Upper lobe of left lung (tissue), 4 donors: ENCODE measurements around the gene MYMK.

ENCODE experiments used
- EP300 ChIP-seq, 4 donors: sonication (generic); formaldehyde crosslinking; IDR thresholded peaks; one replicate each; pipeline ENCODE4 v1.5.1; 2017; ENCODE audit warnings: antibody characterized with exemption in 4 of 4, control low read depth in 2 of 4
- POLR2A ChIP-seq, 4 donors: fragments of 450-650 bp; IDR thresholded peaks; one replicate each; pipeline ENCODE4 v1.5.1; 2016 to 2017; ENCODE audit warnings: antibody characterized with exemption in 4 of 4, mild to moderate bottlenecking in 2 of 4
- POLR2AphosphoS5 ChIP-seq, 2 donors: sonication (generic); formaldehyde crosslinking; IDR thresholded peaks; one replicate each; pipeline ENCODE4 v1.5.1; 2017; ENCODE audit warnings: antibody characterized with exemption in 2 of 2
- TF ChIP-seq, protein P1 (sequence below), 6 experiments: fragments of 450-650 bp in 4 of 6; fragments of 200-600 bp in 2 of 6; sonication (generic) in 2 of 6; IDR thresholded peaks; one replicate each; pipeline ENCODE4 v1.5.1; 2016 to 2019; ENCODE audit warnings: antibody characterized with exemption in 6 of 6

DNA sequence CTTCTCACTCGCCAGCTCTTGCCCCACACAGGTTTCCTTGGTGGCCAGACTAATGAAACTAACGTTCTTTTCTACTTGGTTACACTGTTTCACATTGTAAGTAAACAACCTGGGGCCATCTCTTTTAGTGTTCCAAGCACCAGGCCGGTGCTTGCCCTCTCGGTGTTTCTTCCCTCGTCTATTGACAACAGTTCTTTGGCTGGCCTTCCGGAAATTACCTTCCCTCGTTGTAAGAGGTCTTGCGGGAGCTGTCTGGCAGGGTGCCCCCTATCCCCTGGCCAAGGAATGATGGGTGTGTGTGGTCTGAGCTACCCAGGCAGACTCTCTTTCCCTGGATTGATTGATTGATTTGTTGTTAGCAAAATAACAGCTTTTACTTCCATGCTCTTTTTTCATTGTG lies 918 bp upstream of the MYMK start:
- TF ChIP-seq, protein P1, sequence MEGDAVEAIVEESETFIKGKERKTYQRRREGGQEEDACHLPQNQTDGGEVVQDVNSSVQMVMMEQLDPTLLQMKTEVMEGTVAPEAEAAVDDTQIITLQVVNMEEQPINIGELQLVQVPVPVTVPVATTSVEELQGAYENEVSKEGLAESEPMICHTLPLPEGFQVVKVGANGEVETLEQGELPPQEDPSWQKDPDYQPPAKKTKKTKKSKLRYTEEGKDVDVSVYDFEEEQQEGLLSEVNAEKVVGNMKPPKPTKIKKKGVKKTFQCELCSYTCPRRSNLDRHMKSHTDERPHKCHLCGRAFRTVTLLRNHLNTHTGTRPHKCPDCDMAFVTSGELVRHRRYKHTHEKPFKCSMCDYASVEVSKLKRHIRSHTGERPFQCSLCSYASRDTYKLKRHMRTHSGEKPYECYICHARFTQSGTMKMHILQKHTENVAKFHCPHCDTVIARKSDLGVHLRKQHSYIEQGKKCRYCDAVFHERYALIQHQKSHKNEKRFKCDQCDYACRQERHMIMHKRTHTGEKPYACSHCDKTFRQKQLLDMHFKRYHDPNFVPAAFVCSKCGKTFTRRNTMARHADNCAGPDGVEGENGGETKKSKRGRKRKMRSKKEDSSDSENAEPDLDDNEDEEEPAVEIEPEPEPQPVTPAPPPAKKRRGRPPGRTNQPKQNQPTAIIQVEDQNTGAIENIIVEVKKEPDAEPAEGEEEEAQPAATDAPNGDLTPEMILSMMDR (IDR thresholded peaks at IDR 0.05), result no peak
- TF ChIP-seq EP300 (IDR thresholded peaks at IDR 0.05) (no peak), POLR2A (IDR thresholded peaks at IDR 0.05) (no peak), POLR2AphosphoS5 (IDR thresholded peaks at IDR 0.05) (no peak)
